BJ (cell line): ENCODE measurements around the gene TRIM17. TPM values are rescaled to one million over a fixed set of nuclear protein-coding genes. Genes with fewer than 3 reads are reported as not detected.

Source experiments
- CTCF ChIA-PET: fragments of 350-600 bp; formaldehyde crosslinking; extraction: SDS; loops from one replicate; lab custom pipeline; 2021; ENCODE audit warnings: antibody characterized with exemption, inconsistent platforms; lab: Yijun Ruan, JAX
- POLR2A ChIA-PET: fragments of 300-600 bp; sonication (Branson Sonifier 250); formaldehyde crosslinking; extraction: SDS; loops from one replicate; lab custom pipeline; 2021; ENCODE audit warnings: antibody characterized with exemption; lab: Charles Lee
- DNase-seq: peaks from one replicate; pipeline ENCODE4 v3.0.0-alpha.2; 2011; ENCODE audit warnings: low read depth
- H3K27me3 ChIP-seq: 2 replicates; pipeline ENCODE4 v1.6.0; 2011; ENCODE audit warnings: low read length; ENCODE audit not compliant: control insufficient read depth, insufficient read depth
- H3K36me3 ChIP-seq: 2 replicates; pipeline ENCODE4 v1.5.1; 2011; ENCODE audit warnings: low read length; ENCODE audit not compliant: control insufficient read depth, insufficient read depth
- H3K4me3 ChIP-seq: 2 replicates; pipeline ENCODE4 v1.5.1; 2011; ENCODE audit warnings: low read depth, mild to moderate bottlenecking, control low read depth, low read length
- polyA plus RNA-seq: library from polyadenylated mRNA; depleted of rRNA; stranded (reverse); fragments of >200 nt; gene quantifications from 2 replicates; pipeline ENCODE4 v1.2.3, GENCODE V29; 2011
- TF ChIP-seq, protein P1 (sequence below): IDR thresholded peaks from 2 replicates; pipeline ENCODE4 v1.5.1; 2011; ENCODE audit warnings: low read depth, mild to moderate bottlenecking, control low read depth, inconsistent platforms, low read length, moderate library complexity; ENCODE audit not compliant: insufficient read depth

Gene TRIM17
- polyA plus RNA-seq, 1 experiment, result 0.55 TPM

DNA sequence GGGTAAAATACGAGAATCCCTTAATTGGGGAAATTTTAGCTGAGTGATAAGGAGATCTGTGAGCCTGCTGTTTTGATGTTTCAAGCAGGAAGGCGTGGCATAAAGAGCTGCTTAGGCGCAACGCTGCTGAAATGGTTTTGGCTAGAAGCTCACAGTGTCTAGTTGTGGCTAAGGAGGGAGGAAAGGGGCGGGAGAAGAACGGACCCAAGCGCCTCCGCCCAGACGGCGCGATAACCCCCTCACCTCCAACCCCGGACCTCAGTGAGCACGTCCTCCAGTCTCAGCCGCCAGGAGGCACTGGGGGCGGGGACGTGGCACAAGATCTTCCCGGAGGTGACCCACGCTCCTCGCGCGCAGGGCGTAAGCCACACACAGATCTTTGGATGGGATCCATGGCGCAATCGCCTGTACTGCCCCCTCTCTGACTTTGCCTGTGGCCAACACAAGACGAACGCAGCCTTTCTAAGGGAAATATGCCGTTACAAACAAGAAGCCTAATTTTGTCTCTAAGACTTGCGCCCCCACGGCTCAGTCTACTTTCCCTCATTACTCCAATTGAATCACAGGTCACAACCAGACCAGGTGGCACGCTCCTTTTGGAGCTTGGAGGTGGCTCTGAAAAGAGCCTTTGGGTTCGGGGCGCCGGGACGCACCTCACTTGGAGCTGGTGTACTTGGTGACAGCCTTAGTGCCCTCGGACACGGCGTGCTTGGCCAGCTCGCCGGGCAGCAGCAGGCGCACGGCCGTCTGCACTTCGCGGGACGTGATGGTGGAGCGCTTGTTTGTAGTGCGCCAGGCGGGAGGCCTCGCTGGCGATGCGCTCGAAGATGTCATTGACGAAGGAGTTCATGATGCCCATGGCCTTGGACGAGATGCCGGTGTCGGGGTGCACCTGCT lies 47.1 kb upstream of the TRIM17 start:
- ChIA-PET POLR2A (no interaction called here), CTCF (interaction anchor here (0.7 to 1.4 kb wide), 3 partner anchors 36 to 900 kb away, joined by 3 to 4 read pairs (median 4); no protein-coding TSS in a partner anchor)
- no peak for DNase-seq
- Histone ChIP-seq H3K36me3 (no peaks in the 10 kb centered on the region), H3K27me3 (peaks cover 9% of the 10 kb centered on the region), H3K4me3 (peak overlapping the region; percentile 37)
- TF ChIP-seq, protein P1, sequence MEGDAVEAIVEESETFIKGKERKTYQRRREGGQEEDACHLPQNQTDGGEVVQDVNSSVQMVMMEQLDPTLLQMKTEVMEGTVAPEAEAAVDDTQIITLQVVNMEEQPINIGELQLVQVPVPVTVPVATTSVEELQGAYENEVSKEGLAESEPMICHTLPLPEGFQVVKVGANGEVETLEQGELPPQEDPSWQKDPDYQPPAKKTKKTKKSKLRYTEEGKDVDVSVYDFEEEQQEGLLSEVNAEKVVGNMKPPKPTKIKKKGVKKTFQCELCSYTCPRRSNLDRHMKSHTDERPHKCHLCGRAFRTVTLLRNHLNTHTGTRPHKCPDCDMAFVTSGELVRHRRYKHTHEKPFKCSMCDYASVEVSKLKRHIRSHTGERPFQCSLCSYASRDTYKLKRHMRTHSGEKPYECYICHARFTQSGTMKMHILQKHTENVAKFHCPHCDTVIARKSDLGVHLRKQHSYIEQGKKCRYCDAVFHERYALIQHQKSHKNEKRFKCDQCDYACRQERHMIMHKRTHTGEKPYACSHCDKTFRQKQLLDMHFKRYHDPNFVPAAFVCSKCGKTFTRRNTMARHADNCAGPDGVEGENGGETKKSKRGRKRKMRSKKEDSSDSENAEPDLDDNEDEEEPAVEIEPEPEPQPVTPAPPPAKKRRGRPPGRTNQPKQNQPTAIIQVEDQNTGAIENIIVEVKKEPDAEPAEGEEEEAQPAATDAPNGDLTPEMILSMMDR, result 0 out of 2 replicates have a peak, but pooled peaks have one; percentile 10

DNA sequence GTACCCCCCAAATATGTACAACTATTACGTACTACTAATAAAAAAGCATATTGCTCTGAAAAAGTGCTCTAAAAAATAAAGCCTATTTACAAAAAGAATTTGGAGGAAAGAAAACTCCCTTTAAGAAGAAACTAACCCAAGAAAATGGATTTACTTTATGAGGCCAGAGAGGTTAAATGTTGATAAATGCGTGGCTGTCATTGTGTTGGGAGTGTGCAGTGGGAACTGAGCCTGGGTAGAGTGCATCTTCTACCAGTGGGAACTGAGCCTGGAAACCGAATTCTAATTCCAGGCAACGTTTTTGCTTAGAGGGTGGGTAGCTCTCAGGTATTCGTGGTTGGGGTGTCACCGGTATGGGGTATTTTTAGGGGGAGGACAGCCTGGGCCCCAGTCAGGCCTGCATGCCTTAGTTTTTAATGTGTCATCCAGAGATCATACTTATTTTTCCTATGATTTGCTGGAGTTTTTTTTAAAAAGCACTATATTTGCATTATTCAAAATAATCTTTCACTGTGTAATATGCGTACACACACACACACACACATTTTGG lies 46.4 kb upstream of the TRIM17 start:
- ChIA-PET CTCF (no interaction called here), POLR2A (no interaction called here)
- no peak overlapping the region for H3K4me3 ChIP-seq
- TF ChIP-seq, protein P1, result no peak
- peaks cover 7% of the 10 kb centered on the region for H3K27me3 ChIP-seq
- H3K36me3 ChIP-seq, result no peaks in the 10 kb centered on the region
- DNase-seq, result no peak

DNA sequence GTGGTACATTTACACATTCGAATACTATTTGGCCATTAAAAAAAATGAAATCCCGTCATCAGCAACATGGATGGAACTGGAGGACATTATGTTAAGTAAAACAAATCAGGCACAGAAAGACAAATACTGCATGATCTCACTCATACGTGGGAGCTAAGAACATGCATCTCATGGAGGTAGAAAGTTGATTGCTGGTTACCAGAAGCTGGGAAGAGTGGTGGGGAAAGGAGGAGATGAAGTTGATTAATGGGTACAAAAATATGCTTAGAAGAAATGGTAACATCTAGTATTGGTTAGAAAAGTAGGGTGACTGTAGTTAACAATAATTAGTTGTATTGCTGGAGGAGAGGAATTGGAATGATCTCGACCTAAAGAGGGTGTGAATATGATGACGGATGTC lies 45.9 kb upstream of the TRIM17 start:
- TF ChIP-seq, protein P1, result no peak
- Histone ChIP-seq H3K4me3 (no peak overlapping the region), H3K36me3 (no peaks in the 10 kb centered on the region), H3K27me3 (peaks cover 5% of the 10 kb centered on the region; the same call in 1 of the 2 replicates)
- ChIA-PET POLR2A (no interaction called here), CTCF (no interaction called here)
- no peak for DNase-seq

- TF ChIP-seq, protein P1, result no peak
- Histone ChIP-seq H3K4me3 (no peak overlapping the region), H3K36me3 (no peaks in the 10 kb centered on the region), H3K27me3 (peaks cover 2% of the 10 kb centered on the region; the same call in 1 of the 2 replicates)
- ChIA-PET POLR2A (no interaction called here), CTCF (no interaction called here)
- DNase-seq, result no peak
These were observed 44.2 kb upstream of the TRIM17 start for GRCh38 chr1:228460821-228461220.
